ENCODE data around the gene LIPK. TPM values are rescaled to one million over a fixed set of nuclear protein-coding genes. Genes with fewer than 3 reads are reported as not detected.

LIPK gene
- polyA plus RNA-seq, 2 of the 4 experiments (the other 2 are of a cell fraction) = 0.05 TPM; not detected in 1

GRCh38 chr10:88715517-88715916 is 9.5 kb downstream of the LIPK start:
- no peak overlapping the region for H3K4me3 ChIP-seq
- CTCF ChIA-PET = no interaction called here
- no peak overlapping the region for H3K4me2 ChIP-seq
- no peak for TF ChIP-seq ZC3H11A (IDR thresholded peaks at IDR 0.05)
- TF ChIP-seq USF2 (IDR thresholded peaks at IDR 0.05) = no peak
- TF ChIP-seq ELK1 (IDR thresholded peaks at IDR 0.05; ENCODE audit: low read depth, low read length) = no peak
- no peak for TF ChIP-seq HOXB5 (CRISPR knock-in tag; IDR thresholded peaks at IDR 0.05)
- no peak for TF ChIP-seq MAFK (IDR thresholded peaks at IDR 0.05; ENCODE audit: partially characterized antibody)
- no peak for TF ChIP-seq SREBF2 (IDR thresholded peaks at IDR 0.05)
- no peak for TF ChIP-seq FOXS1 (CRISPR knock-in tag; IDR thresholded peaks at IDR 0.05)
- TF ChIP-seq ESRRA (IDR thresholded peaks at IDR 0.05; ENCODE audit: borderline replicate concordance, low read length) = no peak
- no peak for TF ChIP-seq PBX3 (IDR thresholded peaks at IDR 0.05)
- no peak for TF ChIP-seq HOXB13 (CRISPR knock-in tag; IDR thresholded peaks at IDR 0.05; ENCODE audit: low read depth)
- peaks cover 10% of the 10 kb centered on the region; the same call in 2 of the 3 replicates for H3K4me1 ChIP-seq
- POLR2A ChIA-PET = no interaction called here
- no peaks in the 10 kb centered on the region for H3K9me3 ChIP-seq
- no peak for DNase-seq (ENCODE audit: low read depth in 1 of 2, low spot score in 1 of 2)
- no peak for FAIRE-seq
- ATAC-seq = no peak
- WGBS (ENCODE audit: missing lambda C conversion rate) = 76% methylated on average over 1 of the region's 1 CpG
- H3K27ac ChIP-seq = no peak overlapping the region

GRCh38 chr10:88721392-88721791 is 15.3 kb downstream of the LIPK start:
- no peak overlapping the region for H3K27ac ChIP-seq
- 74% methylated on average over 4 of the region's 4 CpGs for WGBS (ENCODE audit: missing lambda C conversion rate)
- ChIA-PET POLR2A (no interaction called here), CTCF (interaction anchor here (1.0 to 1.5 kb wide), 3 partner anchors 13 to 24 kb away, joined by 3 to 6 read pairs (median 3); partner anchors contain the start of gene LIPK)
- no peak for TF ChIP-seq FOSL2 (IDR thresholded peaks at IDR 0.05)
- no peak for TF ChIP-seq FOSL2 (CRISPR knock-in tag; IDR thresholded peaks at IDR 0.05)
- TF ChIP-seq ATOH8 (CRISPR knock-in tag; IDR thresholded peaks at IDR 0.05; ENCODE audit: low read depth) = no peak
- no peak for TF ChIP-seq EHF (CRISPR knock-in tag; IDR thresholded peaks at IDR 0.05)
- no peaks in the 10 kb centered on the region for H3K4me1 ChIP-seq
- ATAC-seq = no peak
- H3K4me2 ChIP-seq = no peak overlapping the region
- no peaks in the 10 kb centered on the region for H3K9me3 ChIP-seq
- no peak for DNase-seq (ENCODE audit: low read depth in 1 of 2, low spot score in 1 of 2)
- H3K4me3 ChIP-seq = no peak overlapping the region
- FAIRE-seq = no peak

GRCh38 chr10:88725798-88726197 is 19.7 kb downstream of the LIPK start:
- TF ChIP-seq KDM1A (IDR thresholded peaks at IDR 0.05; ENCODE audit: low read depth) (no peak), JUN (IDR thresholded peaks at IDR 0.05) (no peak), ZFP36 (IDR thresholded peaks at IDR 0.05; ENCODE audit: borderline replicate concordance, partially characterized antibody) (no peak), TP53 (CRISPR knock-in tag; IDR thresholded peaks at IDR 0.05) (no peak), CHD4 (IDR thresholded peaks at IDR 0.05; ENCODE audit: borderline replicate concordance) (no peak), GATA3 (IDR thresholded peaks at IDR 0.05; ENCODE audit: borderline replicate concordance) (no peak), POLR2AphosphoS2 (conservative IDR thresholded peaks at IDR 0.05; ENCODE audit: low read length) (no peak), SREBF2 (IDR thresholded peaks at IDR 0.05) (no peak), HOXB13 (CRISPR knock-in tag; IDR thresholded peaks at IDR 0.05; ENCODE audit: low read depth) (no peak), USF2 (IDR thresholded peaks at IDR 0.05) (no peak), RCOR1 (IDR thresholded peaks at IDR 0.05; ENCODE audit: low read depth, low read length) (no peak), HES2 (IDR thresholded peaks at IDR 0.05) (no peak)
- WGBS (ENCODE audit: missing lambda C conversion rate) = 9% methylated on average over 1 of the region's 1 CpG
- no peaks in the 10 kb centered on the region for H3K9me3 ChIP-seq
- POLR2A ChIA-PET = no interaction called here
- no peak for DNase-seq (ENCODE audit: low read depth in 1 of 2, low spot score in 1 of 2)
- CTCF ChIA-PET = interaction anchor here (0.6 to 1.8 kb wide), 4 partner anchors 10 to 85 kb away, joined by 3 to 5 read pairs (median 4); no protein-coding TSS in a partner anchor
- no peak overlapping the region for H3K4me3 ChIP-seq
- H3K27ac ChIP-seq = no peak overlapping the region
- H3K4me2 ChIP-seq = no peak overlapping the region
- no peak for ATAC-seq
- no peak for FAIRE-seq
- no peaks in the 10 kb centered on the region for H3K4me1 ChIP-seq
